GM21360 (cell line): ENCODE results near the gene SNX17.
A peak's percentile ranks its signal among the peaks of the same experiment; 100 is the strongest.

Experiments
- ATAC-seq: cut with Tn5 transposase; IDR thresholded peaks from one replicate; pipeline ENCODE4 v1.9.1; 2021; ENCODE audit warnings: mild to moderate bottlenecking, moderate library complexity; ENCODE audit not compliant: unreplicated experiment

SNX17 gene

DNA sequence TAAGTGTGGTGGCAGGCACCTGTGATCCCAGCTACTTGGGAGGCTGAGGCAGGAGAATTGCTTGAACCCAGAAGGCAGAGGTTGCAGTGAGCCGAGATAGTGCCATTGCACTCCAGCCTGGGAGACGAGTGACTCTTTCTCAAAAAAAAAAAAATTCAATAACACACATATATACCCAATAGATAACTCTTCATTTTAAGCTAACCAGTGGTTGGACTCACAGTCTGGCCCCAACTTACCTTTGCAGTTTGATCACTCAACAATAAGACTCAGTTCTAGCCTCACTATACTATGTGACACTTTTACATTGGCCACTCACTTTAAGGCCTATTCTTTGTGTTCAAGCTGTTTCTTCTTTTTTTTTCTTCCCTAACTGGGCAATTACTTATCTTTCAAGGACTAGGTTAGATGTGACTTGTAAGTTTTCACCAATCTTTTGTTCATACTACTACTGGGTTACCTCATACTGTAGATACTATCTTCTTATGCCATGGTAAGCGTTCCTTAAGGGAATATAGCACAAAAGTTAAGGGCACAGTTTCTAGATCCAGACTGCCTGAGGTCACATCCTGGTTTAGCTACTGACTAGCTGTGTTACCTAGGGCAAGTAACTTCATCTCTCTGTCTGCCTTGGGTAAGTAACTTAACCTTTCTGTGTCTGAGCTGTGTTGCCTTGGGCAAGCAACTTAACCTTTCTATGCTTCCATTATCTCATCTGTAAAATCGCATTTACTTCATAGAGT is 7.6 kb upstream of the SNX17 start:
- ATAC-seq, result no peak

DNA sequence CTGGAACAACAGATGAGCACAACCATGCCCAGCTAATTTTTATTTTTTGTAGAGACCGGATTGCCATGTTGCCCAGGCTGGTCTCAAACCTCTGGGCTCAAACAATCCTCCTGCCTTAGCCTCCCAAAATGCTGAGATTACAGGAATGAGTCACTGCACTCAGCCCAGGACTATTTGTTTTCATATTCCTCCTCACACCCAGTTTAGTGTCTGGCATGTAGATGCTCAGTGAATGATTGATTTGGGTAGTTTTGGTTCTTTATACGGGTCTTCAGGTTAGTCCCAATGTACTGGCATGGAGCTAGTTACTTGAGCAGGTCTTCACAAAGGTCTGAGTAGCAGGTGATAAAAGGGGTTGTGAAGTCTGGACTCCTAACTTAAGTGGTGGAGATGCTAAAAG is 6.5 kb upstream of the SNX17 start:
- no peak for ATAC-seq

GRCh38 chr2:27369471-27370025 is 868 bp upstream of the SNX17 start:
- ATAC-seq, result no peak

DNA sequence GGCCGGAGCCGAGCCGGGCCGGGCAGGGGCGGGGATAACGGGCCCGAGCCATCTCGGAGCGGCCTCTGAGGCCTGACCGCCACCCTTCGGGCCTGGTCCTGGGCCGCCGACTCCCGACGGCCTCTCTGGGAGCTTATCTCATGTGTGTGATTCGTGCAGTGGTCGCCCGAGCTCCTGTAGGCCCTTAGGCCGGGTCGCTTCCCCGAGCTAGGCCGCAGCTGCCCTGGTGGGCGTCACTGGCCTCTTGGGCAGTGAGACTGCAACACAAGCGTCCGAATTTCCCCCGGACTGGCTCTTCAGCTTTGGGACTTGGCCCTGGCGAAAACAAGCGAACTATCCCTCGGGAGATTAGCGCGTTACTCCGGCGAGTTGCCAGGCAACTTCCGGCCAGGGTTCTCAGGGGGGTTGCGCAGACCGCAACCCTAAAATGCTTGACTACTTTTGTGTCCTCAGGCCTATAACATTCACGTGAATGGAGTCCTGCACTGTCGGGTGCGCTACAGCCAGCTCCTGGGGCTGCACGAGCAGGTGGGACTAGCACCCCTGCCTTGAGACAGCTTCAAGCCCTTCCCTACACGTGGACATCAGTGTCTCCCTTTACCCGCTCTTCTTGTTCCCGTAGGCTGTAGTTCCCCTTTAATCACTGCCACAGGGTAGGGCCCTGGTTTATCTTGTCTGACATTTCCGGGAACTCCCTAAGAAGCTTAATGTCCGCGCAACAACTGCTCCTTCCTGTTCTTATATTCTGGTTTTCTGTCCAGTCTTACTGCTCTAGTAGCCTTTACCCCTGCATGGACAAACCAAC is 602 bp downstream of the SNX17 start:
- peak; percentile 22 for ATAC-seq

DNA sequence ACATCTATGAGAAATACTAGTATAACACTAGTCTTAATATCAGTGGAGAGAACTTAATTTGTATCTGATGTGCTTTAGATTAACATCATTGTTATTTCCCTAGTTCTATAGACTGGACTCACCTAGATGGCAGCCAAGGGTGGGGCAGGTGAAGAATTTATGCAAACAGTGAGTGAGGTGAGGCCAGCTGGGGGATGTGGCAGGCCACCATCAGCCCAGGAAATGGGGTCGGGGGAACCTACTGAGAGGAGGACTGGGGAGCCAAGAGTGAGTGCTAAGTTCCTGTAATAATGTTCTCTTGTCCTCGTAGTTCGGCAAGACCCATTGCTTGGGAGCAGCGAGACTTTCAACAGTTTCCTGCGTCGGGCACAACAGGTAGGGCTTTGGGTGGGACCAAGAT is 2.5 kb downstream of the SNX17 start:
- no peak for ATAC-seq

GRCh38 chr2:27373567-27373966 is 3.2 kb downstream of the SNX17 start:
- no peak for ATAC-seq

GRCh38 chr2:27375513-27376099 is 5.2 kb downstream of the SNX17 start:
- no peak for ATAC-seq

DNA sequence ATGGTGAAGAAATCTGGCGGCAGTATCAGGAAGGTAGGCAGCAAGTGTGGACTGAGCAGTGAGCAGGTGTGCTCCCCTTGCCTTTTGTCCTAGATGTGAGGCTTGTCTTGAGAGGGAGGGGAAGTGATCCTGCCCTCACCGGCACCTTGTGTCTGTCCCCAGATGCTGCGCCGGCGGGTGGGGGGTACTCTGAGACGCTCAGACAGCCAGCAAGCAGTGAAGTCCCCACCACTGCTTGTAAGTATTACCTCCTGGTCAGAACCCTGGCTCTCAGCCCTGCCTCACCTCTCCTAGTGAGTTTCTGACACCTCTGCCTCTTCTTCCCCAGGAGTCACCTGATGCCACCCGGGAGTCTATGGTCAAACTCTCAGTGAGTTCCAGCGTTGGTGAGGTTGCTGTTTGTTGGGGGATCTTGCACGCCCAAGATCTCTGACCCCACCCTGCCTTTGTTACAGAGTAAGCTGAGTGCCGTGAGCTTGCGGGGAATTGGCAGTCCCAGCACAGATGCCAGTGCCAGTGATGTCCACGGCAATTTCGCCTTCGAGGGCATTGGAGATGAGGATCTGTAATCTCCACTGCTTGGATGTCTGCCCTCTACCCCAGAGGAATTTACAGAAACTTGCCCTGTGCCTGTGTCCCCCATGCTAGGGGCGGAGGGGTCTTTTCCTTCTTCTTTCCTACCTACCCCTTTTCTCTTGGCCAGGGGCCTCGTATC is 5.9 kb downstream of the SNX17 start:
- no peak for ATAC-seq

DNA sequence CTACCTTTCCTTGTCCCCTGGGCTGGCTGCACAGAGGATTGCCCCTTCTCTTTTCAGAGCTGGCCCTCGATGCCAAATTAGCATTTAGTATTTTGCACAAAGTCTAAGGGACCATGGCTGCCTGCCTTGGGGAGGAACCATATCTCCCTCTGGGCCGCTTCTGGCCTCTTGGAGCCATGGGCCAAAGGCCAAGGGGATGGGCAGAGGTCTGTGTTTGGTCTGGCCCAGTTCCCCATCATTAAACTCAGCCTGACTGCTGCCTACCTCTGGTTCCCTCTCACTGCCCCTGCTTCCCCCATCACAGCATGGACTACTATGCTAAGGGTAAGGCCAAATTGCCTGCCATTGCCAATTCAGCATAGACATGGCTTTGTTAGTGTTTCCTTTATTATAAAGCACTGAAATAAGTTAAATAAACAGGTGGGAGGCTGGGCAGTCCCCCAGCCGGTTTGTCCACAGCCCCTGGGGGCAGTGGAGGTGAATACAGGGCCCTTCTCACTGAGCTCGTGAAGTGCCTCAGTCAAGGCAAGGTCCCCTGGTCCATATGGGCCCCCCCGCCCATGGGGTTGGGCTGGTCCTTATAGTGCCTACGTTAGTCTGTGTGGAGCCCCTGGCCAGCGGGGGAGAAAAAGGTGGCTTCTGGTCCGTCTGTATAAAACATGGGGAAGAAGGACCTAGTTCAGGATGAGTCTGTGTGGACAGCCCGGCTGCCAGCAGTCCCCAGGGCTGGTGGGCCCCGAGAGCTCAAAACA is 6.6 kb downstream of the SNX17 start:
- no peak for ATAC-seq

GRCh38 chr2:27377618-27378095 is 7.2 kb downstream of the SNX17 start:
- no peak for ATAC-seq

DNA sequence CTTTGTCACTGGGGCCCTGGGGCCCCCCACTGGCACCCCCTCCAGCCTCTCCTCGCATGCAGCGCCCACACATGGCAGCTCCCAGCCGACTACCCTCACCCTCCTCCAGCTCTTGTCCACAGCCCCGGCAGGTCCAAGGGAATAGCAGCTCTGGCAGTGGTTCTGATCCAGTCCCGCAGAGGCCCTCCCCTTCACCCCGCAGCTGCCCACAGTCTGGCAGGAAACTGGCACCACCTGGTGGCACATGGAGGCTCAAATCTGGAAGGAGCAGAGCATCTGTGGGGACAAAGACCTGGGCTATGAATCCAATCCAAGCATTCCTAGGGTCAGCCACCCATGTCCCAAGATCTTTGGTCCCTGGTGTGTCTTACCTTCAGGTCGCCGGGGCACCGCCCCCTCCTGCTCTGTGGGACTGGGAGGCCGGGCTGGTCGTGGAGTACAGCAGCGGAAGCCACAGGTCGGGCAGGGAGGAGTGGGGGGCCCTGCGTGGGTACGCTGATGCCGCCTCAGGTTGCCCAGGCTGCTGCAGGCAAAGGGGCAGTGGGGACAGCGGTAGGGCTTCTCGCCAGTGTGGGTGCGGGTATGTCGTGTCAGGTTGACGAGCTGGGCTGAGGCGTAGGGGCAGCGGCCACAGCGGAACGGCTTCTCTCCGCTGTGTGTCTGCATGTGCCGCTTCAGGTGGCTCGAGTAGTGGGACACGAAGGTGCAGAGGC is 7.8 kb downstream of the SNX17 start:
- no peak for ATAC-seq

DNA sequence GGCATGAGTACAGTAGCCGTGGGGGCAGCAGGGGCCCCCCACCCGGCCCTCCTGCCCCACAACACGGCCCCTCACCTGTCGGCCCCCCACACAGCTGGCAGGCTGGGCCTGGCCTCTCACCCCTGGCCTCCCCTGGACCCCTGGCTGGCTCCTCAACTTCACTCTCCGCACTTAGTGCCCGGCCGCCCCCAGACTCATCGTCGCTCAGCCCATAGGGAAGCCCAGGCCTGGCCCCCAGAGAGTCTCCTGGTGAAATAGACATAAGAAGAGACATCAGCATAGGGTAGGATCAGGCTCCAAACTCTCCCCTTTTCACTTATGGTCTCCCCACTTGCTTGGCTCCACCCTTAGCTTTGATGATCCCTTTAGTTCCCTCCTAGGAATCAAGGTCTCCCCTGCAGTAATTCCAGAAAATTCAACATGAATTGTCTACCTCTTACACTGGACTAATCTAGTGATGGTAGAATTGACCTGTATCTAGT is 8.4 kb downstream of the SNX17 start:
- no peak for ATAC-seq

DNA sequence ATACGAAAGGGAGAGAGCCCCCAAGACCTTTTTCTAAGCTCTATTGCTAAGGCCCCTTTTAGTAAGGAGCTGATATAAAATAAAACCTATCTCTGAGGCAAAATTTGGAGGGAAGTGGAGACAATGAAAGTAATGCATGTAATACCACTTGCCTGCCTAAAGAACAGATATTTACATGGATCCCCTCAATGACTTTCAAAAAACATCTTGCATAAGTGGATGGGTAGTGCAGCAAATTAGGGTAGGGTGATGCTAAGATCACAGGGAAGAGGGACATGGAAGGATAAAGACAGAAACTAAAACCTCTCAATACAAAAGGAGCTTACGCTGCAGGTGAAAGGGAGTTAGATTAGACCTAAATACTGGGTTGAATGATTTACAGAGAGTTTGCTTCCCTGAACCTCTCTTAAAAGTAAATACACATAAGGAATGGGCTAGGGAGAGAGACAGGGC is 9.0 kb downstream of the SNX17 start:
- ATAC-seq, result no peak

DNA sequence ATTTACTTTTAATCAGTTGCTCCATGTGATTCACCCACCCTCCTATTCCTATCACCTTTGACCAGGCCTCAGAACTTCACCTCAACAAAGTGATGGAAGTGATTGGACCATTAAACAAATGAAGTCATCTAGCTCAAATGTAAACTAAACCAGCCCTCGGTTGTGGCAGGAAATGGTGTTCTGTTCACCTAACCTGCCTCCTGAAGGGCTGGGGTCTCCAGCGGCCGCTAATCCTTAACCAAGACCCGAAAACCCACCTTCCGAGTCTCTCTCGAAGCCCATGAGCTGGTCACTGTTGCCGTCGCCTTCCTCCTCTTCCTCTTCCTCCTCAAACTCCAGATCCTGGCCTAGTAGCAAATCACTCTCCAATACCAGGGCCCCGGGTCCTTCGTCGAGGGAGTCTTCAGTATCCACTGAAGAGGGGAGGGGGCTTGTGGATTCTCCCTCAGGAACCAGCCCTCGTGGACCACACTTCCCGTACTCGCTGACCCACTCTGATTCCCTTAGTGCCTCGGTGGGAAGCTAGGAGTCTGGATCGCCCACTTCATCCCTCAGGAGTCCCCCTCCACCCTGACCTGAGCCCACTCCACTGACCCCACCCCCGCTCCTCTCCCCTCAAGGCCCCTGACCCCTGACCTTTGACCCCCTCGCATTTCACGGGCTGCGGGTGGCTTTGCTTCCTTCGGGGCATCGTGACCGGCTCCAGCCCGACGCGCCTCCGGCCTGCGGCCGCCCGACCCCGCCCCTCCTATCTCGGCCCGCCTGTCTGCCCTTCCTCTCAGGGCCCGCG is 9.6 kb downstream of the SNX17 start:
- ATAC-seq, result no peak

DNA sequence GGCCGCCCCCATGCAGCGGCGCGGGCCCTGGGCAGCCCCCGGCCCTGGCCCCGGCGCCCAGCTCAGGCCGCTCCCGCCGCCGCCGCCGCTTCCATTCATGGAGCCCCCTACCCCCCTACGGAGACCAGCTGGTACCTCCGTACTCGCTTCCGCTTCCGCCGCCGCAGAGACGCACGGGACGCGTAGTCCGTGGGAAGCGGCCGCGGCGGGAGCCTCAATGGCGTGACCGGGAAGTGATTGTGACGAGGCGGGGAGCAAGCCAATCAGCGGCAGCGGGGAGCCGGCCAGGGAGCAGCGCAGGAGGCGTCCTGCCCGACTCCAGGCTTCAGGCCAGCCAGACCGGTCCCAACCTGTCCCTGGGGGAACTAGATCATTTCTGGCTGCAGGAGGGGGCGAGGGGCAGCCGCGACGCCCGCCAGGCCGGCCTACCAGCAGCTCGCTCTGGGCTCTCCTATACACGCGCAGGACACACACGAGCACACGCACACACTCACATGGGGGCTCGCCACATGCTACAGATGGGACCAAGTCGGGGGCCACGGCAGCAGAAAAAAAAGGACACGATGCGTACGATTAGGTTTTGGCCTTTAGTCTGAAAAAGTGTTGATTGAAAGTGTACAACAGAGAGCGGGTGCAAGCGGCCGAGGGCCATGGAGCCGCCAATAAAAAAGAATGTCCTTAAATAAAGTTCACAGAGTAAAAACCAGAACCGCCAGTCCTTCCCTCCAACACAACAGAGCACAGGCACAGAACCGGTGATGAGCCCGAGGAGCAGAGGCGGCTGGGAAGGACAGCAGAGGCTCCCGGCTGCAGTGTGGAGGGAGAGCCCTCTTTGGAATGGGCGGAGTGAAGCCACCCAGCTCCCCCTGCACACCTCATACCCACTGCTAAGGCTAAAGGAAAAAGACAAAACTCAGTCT is 10.5 kb downstream of the SNX17 start, which contains the start of gene ZNF513:
Gene ZNF513, minus strand, starts transcription at position 109 of the 920 bp plus-strand sequence. CDS start 208 bp downstream, outside the sequence.
- ATAC-seq, result no peak

DNA sequence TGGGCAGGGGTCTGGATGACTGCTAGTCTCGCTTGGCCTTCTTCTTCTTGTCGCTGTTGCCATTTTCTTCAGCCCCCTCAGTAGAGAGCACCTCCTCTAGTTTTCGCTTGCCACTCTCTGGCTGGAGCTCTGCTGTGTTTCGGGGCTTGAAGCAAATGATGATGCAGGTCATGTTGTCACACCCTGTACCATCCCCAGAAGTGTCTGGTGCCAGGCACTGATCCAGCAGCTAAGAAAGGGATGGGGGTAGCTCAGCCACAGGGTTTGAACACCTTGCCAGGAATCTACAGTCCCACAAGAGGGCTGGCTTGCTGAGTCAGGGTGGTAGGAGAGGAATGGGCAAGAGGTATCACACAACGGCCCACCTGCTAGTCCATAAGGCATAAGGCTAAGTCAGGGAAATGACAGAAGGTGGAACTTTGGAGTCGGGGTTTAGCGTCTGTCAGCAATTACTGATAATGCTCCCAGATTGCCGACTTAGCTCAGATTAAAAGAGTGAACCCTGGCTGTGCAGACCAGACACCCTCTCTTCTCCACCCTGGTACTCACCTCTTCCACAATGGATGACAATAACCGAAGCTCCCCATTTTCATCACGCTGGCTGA is 11.3 kb downstream of the SNX17 start:
- no peak for ATAC-seq
